HG02763 (cell line): ENCODE results near the gene SLC16A2.

Experiments
- ATAC-seq: cut with Tn5 transposase; IDR thresholded peaks from one replicate; pipeline ENCODE4 v1.9.1; 2021; ENCODE audit warnings: mild to moderate bottlenecking, moderate library complexity; ENCODE audit not compliant: unreplicated experiment

SLC16A2 gene

DNA sequence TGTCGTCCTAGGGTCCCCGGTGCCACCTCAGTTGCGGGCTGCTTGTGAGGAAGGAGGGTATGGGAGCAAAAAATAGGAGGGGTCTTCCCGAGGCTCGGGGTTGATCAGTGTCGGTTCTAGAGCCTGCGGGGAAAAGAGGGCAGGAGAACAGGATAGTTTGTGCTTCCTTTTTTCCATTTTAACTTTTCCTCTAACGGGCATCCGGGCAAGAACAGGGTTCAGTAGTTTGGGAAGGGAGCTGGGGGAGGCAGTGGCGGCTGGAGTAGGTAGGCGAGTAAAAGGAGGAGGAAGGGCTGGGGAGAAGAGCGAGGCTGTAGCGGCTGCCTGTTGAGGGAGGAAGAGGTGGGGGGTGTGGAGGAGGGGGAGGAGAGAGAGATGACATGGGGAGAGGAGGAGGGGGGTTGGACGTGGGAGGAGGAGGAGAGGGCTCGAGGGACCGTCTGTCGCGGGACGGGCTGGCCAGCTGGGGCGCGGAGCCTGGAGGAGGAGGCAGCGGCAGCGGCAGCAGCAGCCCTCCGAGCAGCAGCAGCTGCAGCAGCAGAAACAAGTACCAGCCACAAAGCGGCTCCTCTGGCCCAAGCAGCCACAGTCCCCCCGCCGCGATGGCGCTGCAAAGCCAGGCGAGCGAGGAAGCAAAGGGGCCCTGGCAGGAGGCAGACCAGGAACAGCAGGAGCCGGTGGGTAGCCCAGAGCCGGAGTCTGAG is at the start of gene SLC16A2:
Gene SLC16A2 (plus strand): TSS at position 458 of the 704 bp plus-strand sequence. CDS start 145 bp downstream, at position 603.
- ATAC-seq = no peak

DNA sequence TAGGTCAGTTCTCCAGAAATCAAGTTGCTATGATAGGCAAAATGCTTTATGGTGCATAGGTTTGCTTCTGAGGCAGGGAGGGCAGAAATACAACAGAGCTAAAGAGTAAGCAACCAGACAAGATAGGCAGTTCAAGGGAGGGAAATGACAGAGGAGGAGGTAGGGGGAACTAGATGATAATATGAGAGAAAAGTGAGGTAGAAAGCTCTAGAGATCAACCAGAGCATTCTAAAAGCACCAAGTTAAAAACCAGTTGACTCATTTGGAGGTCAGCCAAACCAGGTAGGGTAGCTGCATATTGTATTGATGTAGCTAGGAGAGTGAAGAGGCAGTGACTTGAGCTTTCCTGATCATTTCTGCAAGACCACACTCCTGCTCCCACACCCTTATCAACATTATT is 49.0 kb upstream of the SLC16A2 start:
- ATAC-seq = no peak

DNA sequence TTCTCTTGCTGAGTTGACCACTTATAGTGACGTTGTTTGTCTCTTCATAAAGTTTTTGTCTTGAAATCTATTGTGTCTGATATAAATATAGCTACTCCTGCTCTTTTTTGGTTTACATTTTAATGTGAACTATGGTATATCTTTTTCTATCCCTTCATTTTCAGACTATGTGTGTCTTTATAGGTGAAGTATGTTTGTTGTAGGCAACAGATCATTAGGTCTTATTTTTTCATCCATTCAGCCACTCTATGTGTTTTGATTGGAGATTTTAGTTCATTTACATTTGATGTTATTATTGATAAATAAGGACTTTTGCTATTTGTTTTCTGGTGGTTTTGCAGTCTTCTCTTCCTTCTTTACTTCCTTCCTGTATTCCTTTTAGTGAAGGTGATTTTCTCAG is 44.0 kb upstream of the SLC16A2 start:
- no peak for ATAC-seq

DNA sequence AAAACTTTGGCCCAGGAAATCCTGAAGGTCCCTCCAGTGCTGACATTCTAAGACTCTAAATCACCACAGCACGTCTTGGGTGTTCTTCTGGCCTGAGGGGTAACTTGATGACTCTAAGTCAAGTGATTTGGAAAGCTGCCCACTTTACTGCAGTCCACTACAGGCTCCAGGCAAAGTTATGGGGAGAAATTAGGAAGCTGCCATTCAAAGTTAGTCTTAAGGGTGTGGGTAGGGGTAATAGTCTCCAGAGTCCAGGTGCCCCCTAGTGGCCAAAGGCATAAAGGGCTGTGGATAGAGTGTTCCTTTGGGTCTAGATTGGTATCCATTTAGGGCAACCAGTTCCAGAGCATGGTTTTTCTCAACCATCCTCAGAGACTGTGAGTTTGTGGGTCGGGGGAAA is 38.7 kb upstream of the SLC16A2 start:
- peak; percentile 77 for ATAC-seq

DNA sequence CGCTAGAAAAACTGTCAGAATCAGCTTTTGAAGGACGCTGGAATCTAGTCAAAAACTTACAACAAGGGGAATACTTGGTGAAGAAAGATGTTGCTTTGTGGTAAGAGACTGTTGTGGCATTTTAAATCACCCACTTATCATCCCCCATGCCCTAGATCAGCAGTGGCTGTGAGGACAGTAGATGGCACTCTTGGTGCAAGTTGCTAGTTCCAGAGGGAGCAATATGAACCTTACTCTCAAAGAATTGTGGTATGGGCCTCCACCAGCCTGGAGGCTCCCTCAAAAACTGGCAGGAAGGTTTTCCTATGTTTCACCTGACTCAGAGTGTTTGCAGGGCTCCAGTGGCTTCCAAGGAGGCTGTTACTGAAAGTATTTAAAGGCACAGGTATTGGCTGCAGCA is 37.7 kb upstream of the SLC16A2 start:
- no peak for ATAC-seq

DNA sequence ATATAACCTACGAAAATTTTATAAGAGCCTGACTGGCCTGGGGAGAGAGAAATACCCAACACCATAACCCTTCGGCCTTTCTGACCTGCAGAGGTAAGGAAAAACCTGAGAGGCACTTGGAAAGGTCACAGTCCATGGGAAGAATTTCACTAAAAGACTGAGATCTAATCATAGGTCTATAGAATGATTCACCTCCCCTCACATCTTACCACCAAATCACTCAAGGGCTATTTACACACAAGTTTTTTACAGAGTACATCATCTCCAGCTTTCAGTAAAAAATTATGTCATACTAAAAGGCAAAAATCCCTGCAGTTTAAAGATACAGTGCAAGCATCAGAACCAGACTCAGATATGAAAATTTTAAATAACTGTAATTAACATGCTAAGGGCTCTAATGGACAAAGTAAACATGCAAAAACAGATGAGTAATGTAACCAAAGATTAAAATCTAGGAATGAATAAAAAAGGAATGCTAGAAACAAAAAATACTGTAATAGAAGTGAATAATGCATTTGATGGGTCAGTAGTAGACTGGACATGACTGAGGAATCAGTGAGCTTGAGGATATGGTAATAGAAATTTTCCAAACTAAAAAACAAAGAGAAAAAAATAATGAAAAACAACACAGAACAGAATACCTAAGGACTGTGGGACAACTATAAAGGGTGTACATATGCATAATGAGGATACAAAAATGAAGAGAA is 32.1 kb upstream of the SLC16A2 start:
- ATAC-seq = no peak

DNA sequence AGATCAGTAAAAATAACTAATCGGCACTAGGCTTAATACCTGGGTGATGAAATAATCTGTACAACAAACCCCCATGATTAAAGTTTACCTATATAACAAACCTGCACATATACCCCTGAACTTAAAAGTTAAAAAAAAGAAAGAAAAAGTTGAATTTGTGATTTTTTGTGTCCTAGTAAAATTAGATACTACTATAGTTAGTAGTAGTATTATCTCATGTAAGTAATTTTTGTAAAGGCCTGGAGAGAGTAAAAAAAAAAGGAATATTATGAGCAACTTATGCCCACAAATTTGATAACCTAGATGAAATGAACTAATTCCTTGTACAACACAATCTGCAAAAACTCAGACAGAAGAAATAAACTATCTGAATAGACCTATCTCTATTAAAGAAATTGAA is 25.7 kb upstream of the SLC16A2 start:
- no peak for ATAC-seq

DNA sequence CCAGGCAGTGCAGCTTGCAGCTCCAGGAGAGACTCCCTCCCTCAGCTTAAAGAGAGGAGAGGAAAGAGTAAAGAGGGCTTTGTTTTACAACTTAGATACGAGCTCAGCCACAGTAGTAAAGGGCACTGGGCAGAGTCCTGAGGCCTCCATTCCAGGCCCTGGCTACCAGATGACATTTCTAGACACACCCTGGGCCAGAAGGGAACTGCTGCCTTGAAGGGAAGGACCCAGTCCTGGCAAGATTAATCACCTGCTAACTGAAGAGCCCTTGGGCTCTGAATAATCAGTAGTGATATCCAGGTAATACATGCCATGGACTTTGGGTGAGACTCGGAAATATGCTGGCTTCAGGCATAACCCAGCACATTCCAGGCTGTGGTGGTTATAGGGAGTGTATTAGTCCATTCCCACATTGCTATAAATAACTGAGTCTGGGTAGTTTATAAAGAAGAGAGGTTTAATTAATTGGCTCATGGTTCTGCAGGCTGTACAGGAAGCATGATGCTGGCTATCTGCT is 15.3 kb upstream of the SLC16A2 start:
- ATAC-seq = no peak

DNA sequence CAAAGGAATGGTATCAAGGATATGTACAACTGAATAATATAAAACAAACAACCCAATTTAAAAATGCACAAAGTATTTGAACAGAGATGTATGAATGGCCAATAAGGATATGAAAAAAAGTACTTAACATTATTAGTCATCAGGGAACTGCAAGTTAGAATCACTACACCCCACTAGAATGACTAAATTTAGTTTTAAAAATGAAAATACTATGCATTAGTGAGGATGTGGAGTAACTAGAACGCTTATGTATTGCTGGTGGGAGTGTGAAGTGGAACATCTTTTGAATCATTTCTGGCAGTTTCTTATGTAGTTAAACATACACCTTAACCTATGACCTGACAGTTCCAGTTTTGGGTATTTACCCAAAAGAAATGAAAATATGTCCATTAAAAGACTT is 13.0 kb upstream of the SLC16A2 start:
- no peak for ATAC-seq

DNA sequence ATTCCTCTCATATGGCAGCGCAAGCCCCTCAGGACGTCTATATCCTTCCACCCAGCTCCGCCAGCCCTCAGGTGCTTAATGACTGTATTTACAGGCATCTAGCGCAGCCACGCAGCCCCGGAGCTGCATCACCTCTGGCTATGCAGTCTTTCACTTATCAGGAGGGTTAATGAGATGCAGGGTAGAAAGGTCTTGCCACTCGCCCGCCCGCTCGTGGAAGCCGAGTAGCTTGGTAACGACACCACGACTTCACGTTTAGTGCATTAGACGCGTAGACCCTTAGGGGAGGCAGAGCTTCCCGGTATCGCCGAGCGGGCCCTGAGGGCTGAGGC is 1.5 kb upstream of the SLC16A2 start:
- no peak for ATAC-seq

DNA sequence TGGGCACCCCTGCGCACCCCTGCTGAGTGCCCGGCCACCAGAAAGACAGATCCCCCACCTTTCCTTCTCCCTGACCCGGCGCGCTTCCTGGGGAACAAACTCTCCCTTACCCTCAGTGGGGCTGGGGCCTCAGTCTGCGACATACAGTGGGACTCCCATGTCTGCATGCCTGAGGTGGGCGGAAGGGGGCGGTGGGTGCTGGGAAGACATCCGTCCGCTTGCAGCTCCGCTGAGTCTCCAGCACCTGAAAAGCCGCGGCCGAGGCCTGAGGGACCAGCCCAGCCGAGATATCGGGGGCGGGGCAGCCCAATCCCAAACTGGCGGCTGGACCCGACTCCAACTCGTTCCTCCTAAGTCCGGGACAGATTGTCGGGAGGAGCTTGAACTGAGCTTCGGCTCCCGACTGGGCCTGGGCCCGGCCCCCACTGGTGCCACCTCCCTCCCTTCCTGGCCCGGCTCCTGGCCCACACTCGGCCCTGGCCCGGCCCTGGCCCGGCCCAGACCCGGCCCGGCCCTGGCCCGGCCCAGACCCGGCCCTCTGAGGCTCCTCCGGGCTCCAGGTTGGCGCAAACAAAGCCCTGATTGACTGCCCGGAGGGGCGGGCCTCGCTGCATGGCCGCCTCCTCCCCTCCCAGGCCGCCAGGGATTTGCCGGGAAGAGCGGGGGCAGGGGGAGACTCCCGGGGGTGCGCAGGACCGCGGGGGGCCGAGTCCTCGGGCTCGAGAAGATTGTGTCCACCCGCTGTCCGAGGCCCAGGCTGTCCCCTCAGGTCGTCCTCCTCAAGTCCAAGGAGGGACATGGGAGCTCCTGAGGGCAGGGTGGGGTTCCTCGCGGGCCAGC is 877 bp upstream of the SLC16A2 start:
- ATAC-seq = no peak

DNA sequence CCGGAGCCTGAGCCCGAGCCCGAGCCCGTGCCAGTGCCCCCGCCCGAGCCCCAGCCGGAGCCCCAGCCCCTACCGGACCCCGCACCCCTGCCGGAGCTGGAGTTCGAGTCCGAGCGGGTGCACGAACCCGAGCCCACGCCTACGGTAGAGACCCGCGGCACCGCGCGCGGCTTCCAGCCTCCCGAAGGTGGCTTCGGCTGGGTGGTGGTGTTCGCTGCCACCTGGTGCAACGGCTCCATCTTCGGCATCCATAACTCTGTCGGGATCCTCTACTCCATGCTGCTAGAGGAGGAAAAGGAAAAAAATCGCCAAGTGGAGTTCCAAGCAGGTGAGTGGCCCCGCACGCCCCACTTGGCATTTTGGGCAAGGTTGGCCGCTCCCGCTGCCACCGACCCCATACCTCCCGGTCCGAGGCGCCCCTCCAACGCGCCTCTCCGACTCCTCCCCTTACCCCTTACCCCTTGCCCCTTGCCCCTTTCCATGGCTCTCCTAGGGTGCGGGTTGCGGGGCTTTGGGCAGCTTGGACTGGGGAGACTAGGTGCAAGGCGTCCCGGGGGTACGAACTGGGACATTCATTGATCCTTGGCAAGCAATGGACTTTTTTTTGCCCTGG is 553 bp downstream of the SLC16A2 start:
- ATAC-seq = no peak

DNA sequence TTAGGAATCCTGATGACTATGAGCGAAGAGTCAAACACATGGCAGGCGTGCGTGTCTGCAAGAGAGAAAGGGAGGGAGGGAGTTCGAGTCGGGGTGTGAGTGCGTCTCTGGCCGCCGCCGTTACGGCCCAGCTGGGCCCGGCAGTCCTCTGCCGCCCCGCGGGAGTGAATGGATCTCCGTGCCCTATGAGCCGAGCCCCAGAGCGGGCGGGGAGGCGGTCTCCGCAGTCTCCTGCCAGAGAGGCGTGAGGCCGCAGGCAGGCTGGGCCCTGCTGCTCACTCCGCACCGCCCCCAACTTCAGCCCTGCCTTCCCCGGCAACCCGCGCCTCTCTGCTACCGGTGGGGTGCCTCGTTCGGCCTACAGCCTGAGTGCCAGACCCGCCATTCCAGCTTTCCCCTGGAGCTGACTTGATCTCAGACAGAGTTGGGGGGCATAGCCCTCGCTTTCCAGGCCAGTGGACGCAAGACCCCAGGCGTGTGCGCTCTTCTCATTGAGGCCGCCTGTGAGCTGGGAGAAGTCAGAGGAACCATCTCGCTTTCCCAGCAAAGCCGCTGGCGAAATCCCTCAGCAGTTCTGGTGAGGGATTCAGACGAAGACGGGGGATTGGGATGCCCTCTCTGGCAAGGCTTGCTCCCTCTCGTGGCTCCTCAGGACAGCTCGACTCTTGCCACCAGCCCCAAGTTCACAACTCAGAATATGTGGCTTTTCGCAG is 1.4 kb downstream of the SLC16A2 start:
- no peak for ATAC-seq

DNA sequence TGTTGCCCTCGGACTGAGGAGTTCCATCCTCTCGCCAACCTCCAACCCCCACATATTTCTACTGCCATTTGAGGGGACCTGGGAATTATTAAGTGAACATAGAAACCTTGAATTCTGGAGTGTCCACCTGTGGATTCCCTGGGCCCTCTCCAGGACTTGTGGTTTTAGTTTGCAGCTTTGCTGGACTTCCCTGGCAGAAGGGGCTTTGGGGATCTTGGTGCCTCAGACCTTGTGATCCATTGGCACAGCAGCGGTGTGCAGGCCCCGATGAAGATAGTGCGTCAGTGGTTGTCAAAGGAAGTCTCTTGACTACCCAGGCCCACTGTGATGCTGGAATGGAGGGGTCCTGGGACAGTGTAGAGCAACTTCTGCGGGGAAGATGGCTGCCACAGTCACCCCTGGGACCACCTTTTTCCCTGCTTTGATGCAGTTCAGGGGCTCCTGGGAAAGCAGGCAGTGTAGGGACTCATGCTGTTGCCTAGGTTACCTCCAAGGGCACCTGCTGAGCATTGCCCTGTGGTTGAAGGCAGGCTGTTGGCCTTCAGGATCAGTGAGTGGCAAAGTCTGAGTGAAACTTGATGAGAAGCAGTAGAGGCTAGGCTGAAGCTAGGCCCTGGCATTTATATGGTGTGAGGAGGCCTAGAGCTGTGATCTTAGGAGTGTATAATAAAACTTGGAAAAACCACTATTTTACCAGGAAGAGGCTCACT is 2.2 kb downstream of the SLC16A2 start:
- ATAC-seq = no peak

DNA sequence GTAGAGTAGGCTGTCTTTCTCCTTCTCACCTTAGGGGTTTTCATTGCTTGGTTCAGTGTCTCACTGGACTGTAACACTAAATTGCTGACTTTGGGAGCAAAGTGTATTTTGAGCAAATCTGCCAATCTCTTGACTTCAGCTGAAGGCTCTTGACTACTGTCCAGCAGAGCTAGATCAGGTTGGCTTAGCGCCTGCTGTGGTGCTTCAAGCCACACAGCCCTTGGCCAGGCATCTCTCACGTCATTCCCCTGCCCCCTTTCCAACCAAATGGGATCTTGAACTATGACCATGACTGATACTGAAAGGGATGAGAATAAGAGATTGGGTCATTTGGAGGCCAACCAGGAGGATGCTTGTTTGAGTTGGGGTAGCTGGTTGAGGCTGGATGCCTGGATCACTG is 4.8 kb downstream of the SLC16A2 start:
- no peak for ATAC-seq

DNA sequence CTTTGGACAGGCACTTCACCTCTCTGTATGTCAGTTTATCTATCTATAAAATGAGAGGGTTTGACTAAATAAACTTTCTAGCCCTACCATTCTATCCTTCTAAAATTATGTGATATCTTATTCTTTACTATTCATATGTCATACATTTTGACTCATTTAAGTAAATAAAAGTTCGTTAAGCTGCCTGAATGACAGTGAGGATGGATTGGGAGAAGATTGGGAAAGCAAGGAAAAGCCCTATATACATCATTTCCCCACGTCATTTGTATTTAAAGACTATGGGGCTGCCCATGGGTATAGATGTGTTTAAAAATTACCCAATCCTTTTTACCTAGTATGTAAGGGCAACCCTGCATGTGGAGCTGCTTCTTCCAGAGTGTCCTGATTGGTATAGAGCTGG is 5.3 kb downstream of the SLC16A2 start:
- no peak for ATAC-seq

DNA sequence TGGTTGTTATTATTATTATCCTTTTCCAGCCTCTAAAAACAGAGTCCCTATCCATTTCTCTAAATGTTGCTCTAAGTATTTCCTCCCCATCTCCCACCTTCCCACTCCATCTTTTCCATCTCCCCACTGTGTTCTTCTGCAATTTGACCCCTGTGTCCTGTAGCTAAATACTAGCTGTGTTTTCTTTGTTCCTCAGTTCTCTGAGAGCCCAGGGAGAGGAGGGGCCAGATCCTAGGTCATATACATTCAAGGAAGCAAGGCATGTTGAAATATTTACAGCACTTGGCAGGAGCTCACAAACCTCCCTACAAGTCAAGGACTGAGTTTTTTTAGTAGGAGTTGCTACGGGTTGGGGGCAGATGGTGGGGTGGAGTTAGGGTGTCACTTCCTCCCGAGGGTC is 10.5 kb downstream of the SLC16A2 start:
- ATAC-seq = no peak

DNA sequence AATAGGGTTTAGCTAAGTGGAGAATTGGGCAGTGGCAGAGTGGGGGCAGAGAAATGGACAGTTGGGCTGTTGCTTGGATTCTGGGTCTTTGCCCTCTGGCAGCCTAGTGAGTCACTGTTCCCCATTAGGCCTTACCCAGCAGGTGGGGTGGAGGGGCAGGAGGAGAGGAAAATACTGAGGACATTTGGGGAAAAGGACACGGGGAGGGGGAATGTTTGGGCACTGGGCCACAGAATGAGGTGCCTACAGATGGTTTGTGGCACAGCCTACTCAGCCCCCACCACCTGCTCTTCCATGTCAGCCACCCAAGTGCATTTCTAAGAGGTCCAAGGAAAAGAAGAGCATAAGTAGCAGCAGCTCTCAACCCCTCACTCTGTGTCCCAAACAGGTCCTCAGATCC is 13.0 kb downstream of the SLC16A2 start:
- ATAC-seq = no peak

DNA sequence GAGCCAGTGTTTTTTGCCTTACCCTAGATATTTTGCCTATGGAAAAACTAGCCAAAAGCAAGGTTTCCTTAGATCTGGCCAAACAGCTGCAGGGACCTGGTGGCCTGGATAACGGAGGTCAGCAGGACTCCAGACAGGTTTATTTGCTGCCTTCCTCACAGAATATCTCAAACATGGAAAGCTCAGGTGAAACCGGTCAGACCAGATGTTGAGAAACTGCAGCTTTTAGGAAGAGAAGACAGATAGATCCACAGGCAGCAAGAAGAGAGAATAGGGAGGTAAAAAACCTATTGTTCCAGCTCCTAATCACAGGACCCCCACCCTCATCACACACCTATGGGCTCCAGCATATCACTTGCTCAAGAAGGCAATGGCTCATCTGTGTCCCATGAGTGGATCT is 16.2 kb downstream of the SLC16A2 start:
- no peak for ATAC-seq

DNA sequence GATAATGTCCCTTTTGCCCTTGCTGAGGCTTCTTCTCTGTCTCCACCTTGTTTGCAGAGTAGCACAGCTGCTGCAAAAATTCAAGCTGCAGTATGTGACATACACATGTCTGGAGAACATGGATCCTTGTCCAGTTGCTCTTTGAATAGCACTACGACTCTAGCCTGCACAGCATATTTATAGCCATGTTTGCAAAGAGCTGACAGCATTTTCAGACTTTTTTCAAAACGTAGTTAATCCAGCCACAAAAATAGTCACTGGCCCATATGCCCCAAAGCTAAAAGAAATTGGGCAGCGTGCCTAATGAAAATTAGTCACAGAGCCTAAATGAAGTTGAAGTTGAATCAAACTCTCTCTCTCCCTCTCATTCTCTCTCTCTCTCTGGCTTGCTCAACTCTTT is 17.5 kb downstream of the SLC16A2 start:
- ATAC-seq = no peak
